Testis (tissue), 3 donors: Measurements from ENCODE around the gene NUP37. TPM values are rescaled to one million over a fixed set of nuclear protein-coding genes. Genes with fewer than 3 reads are reported as not detected.
"Not testable (repeated sequence)": the region's sequence is repeated elsewhere in the genome, so short reads cannot be mapped to it uniquely, and the experiment has no call there.

ENCODE experiments used
- DNase-seq: peaks from one replicate; pipeline ENCODE4 v3.0.0-alpha.2; 2019
- H3K27ac ChIP-seq, 2 donors: fragments of 200-600 bp; sonication (generic); one replicate each; pipeline ENCODE4 v1.5.1; 2019
- H3K27me3 ChIP-seq: fragments of 200-600 bp; sonication (generic); one replicate; pipeline ENCODE4 v1.5.1; 2019
- H3K36me3 ChIP-seq: fragments of 200-600 bp; sonication (generic); one replicate; pipeline ENCODE4 v1.5.1; 2017; ENCODE audit warnings: low read depth; ENCODE audit errors: missing control alignments
- H3K4me1 ChIP-seq: fragments of 200-600 bp; sonication (generic); one replicate; pipeline ENCODE4 v1.5.1; 2019
- H3K4me3 ChIP-seq, 2 donors: fragments of 200-600 bp; sonication (generic); one replicate each; pipeline ENCODE4 v1.5.1; 2017 to 2019
- H3K9me3 ChIP-seq: fragments of 200-600 bp; sonication (generic); one replicate; pipeline ENCODE4 v1.5.1; 2017
- CTCF ChIP-seq, 3 experiments: fragments of 450-650 bp in 2 of 3; fragments of 200-600 bp in 1 of 3; sonication (generic) in 1 of 3; IDR thresholded peaks; one replicate each; pipeline ENCODE4 v1.5.1; 2016 to 2019; ENCODE audit warnings: antibody characterized with exemption in 3 of 3, mild to moderate bottlenecking in 2 of 3, moderate library complexity in 1 of 3
- POLR2A ChIP-seq: fragments of 450-650 bp; IDR thresholded peaks from one replicate; pipeline ENCODE4 v1.6.1; 2017; ENCODE audit warnings: antibody characterized with exemption, mild to moderate bottlenecking, moderate library complexity
- WGBS, 2 donors: methylation state at CpG; one replicate each; pipeline ENCODE4 v1.1.5; 2018; 5-methylcytosine and 5-hydroxymethylcytosine counted together
- intact Hi-C: fragments of 100-400 bp; cut with DNase I; formaldehyde crosslinking; loops from one replicate; pipeline ENCODE4 v1.15.1; 2023; ENCODE audit warnings: low total_unique reads
- polyA plus RNA-seq: library from polyadenylated mRNA; stranded (reverse); fragments of 350-450 nt; fragmentation: Illumina TruSeq; extraction: RNeasy Lipid Tissue Mini Kit (QIAGEN cat#74804); gene quantifications from one replicate; pipeline ENCODE4 v1.2.3, GENCODE V29; 2014; ENCODE audit warnings: low read depth, low replicate concordance; ENCODE audit not compliant: insufficient read depth
- total RNA-seq, 2 donors: library from RNA; depleted of rRNA; stranded (reverse); fragments of >200 nt; gene quantifications; one replicate each; pipeline ENCODE4 v1.2.3, GENCODE V29; 2016

The NUP37 gene
- total and polyA plus RNA-seq, 3 donors from 2014 or later = 20.1 to 38.1 (median 25.2) TPM

GRCh38 chr12:102107970-102108369 lies 11.9 kb downstream of the NUP37 start:
- no peak for DNase-seq
- no peaks in the 10 kb centered on the region for H3K36me3 ChIP-seq
- no peak overlapping the region for H3K4me3 ChIP-seq
- no peaks in the 10 kb centered on the region for H3K9me3 ChIP-seq
- no peak for TF ChIP-seq CTCF (IDR thresholded peaks at IDR 0.05)
- TF ChIP-seq POLR2A = no peak
- H3K27me3 ChIP-seq = no peaks in the 10 kb centered on the region
- 95 to 100% methylated on average over 1 of the region's 1 CpG for WGBS, 2 donors
- intact Hi-C loops = no loop called here
- no peaks in the 10 kb centered on the region for H3K4me1 ChIP-seq
- H3K27ac ChIP-seq = no peak overlapping the region

GRCh38 chr12:102106905-102107304 lies 13.0 kb downstream of the NUP37 start:
- 98% methylated on average over 3 of the region's 3 CpGs for WGBS, 2 donors
- Histone ChIP-seq H3K36me3 (no peaks in the 10 kb centered on the region), H3K4me3 (no peak overlapping the region), H3K4me1 (no peaks in the 10 kb centered on the region), H3K27me3 (no peaks in the 10 kb centered on the region), H3K27ac (no peak overlapping the region), H3K9me3 (no peaks in the 10 kb centered on the region)
- no peak for DNase-seq
- TF ChIP-seq CTCF (IDR thresholded peaks at IDR 0.05) (no peak), POLR2A (no peak)
- intact Hi-C loops = no loop called here

GRCh38 chr12:102096855-102097254 lies 23.1 kb downstream of the NUP37 start:
- no peak for DNase-seq
- Histone ChIP-seq H3K27me3 (no peaks in the 10 kb centered on the region), H3K36me3 (no peaks in the 10 kb centered on the region), H3K4me3 (no peak overlapping the region), H3K27ac (no peak overlapping the region), H3K9me3 (no peaks in the 10 kb centered on the region), H3K4me1 (peaks cover 4% of the 10 kb centered on the region)
- intact Hi-C loops = no loop called here
- TF ChIP-seq POLR2A = no peak
- TF ChIP-seq CTCF (IDR thresholded peaks at IDR 0.05) = no peak
- WGBS, 2 donors = 90 to 95% methylated on average over 3 of the region's 3 CpGs

GRCh38 chr12:102095677-102096263 lies 24.1 kb downstream of the NUP37 start:
- 85 to 92% methylated on average over 2 of the region's 2 CpGs for WGBS, 2 donors
- H3K27me3 ChIP-seq = no peaks in the 10 kb centered on the region
- DNase-seq = no peak
- no peak overlapping the region for H3K4me3 ChIP-seq
- peaks cover 4% of the 10 kb centered on the region for H3K4me1 ChIP-seq
- H3K27ac ChIP-seq = no peak overlapping the region
- H3K9me3 ChIP-seq = no peaks in the 10 kb centered on the region
- intact Hi-C loops = no loop called here
- no peaks in the 10 kb centered on the region for H3K36me3 ChIP-seq
- TF ChIP-seq CTCF (IDR thresholded peaks at IDR 0.05) (no peak), POLR2A (no peak)

GRCh38 chr12:102093319-102093718 lies 26.6 kb downstream of the NUP37 start:
- Histone ChIP-seq H3K36me3 (no peaks in the 10 kb centered on the region), H3K27ac (no peak overlapping the region), H3K9me3 (no peaks in the 10 kb centered on the region), H3K27me3 (no peaks in the 10 kb centered on the region), H3K4me1 (peaks cover 4% of the 10 kb centered on the region), H3K4me3 (no peak overlapping the region)
- intact Hi-C loops = no loop called here
- TF ChIP-seq POLR2A = no peak
- TF ChIP-seq CTCF (IDR thresholded peaks at IDR 0.05) = no peak
- DNase-seq = no peak

GRCh38 chr12:102089228-102089835 lies 30.6 kb downstream of the NUP37 start:
- H3K36me3 ChIP-seq, H3K9me3 ChIP-seq, DNase-seq, H3K27ac ChIP-seq, H3K4me3 ChIP-seq, H3K4me1 ChIP-seq, H3K27me3 ChIP-seq, intact Hi-C loops: not testable (repeated sequence)
- WGBS, 2 donors = 97 to 98% methylated on average over 16 to 37 of the region's 38 CpGs
